Endothelial cell of umbilical vein (primary cell): ENCODE results near the gene UGT1A3. TPM values are rescaled to one million over a fixed set of nuclear protein-coding genes. Genes with fewer than 3 reads are reported as not detected.

Experiments used
- BruUV-seq: library from RNA; stranded (reverse); fragments of 400-500 nt; replicated peaks from 2 replicates; lab custom pipeline; 2021; lab: Mats Ljungman, UMichigan
- CTCF ChIA-PET: fragments of 300-600, 350-600 bp; sonication (Branson Sonifier 250); formaldehyde crosslinking; loops from one replicate; lab custom pipeline; 2021; ENCODE audit warnings: antibody characterized with exemption, inconsistent platforms; lab: Charles Lee
- POLR2A ChIA-PET: fragments of 300-600, 350-600 bp; sonication (Branson Sonifier 250); formaldehyde crosslinking; loops from one replicate; lab custom pipeline; 2021; ENCODE audit warnings: antibody characterized with exemption, inconsistent platforms; lab: Charles Lee
- DNase-seq: peaks from one replicate; pipeline ENCODE4 v3.0.0-alpha.2; 2011; ENCODE audit warnings: low read depth, low spot score
- FAIRE-seq: peaks from 2 replicates; lab custom pipeline; 2011; peaks lifted over from hg19 to GRCh38; lab: Jason Lieb, UNC
- H2AFZ ChIP-seq: 2 replicates; pipeline ENCODE4 v1.6.0; 2012; ENCODE audit warnings: low read depth, low read length, control low read depth, inconsistent platforms
- H3K27ac ChIP-seq: 2 replicates; pipeline ENCODE4 v1.5.1; 2011; ENCODE audit warnings: low read depth, mild to moderate bottlenecking, control low read depth, low read length, moderate library complexity; ENCODE audit not compliant: insufficient read depth
- H3K27me3 ChIP-seq, 2 experiments: 2 replicates each; pipeline versions ENCODE4 v1.6.0 to v1.6.1; 2011; ENCODE audit warnings: low read length in 2 of 2, mixed read lengths in 1 of 2; ENCODE audit not compliant: control insufficient read depth in 2 of 2, insufficient read depth in 2 of 2
- H3K36me3 ChIP-seq, 2 experiments: 2 replicates in 1 of 2; 3 replicates in 1 of 2; pipeline ENCODE4 v1.5.1; 2011; ENCODE audit warnings: low read length in 2 of 2, mild to moderate bottlenecking in 1 of 2, moderate library complexity in 1 of 2; ENCODE audit not compliant: control insufficient read depth in 2 of 2, insufficient read depth in 2 of 2; ENCODE audit errors: extremely low read depth in 1 of 2
- H3K4me1 ChIP-seq: 3 replicates; pipeline ENCODE4 v1.5.1; 2011; ENCODE audit warnings: mild to moderate bottlenecking, low read length; ENCODE audit not compliant: control insufficient read depth, insufficient read depth; ENCODE audit errors: extremely low read depth
- H3K4me2 ChIP-seq: 2 replicates; pipeline ENCODE4 v1.6.1; 2011; ENCODE audit warnings: low read length, control low read depth, mixed read lengths; ENCODE audit not compliant: insufficient read depth
- H3K4me3 ChIP-seq, 3 experiments: fragments of 200-600 bp in 1 of 3; sonication (generic), shearing (Covaris generic) in 1 of 3; replicated peaks in 1 of 3; 2 replicates each; pipeline ENCODE4 v1.5.1; 2011 to 2016; ENCODE audit warnings: control low read depth in 3 of 3, low read length in 3 of 3, mild to moderate bottlenecking in 2 of 3, inconsistent platforms in 1 of 3, low read depth in 1 of 3, moderate library complexity in 1 of 3; ENCODE audit not compliant: insufficient read depth in 1 of 3
- H3K79me2 ChIP-seq: 2 replicates; pipeline ENCODE4 v1.6.0; 2012; ENCODE audit warnings: low read length, inconsistent platforms; ENCODE audit not compliant: control insufficient read depth, insufficient read depth
- H3K9ac ChIP-seq: replicated peaks from 2 replicates; pipeline ENCODE3; 2011; ENCODE audit warnings: low read length, control low read depth; ENCODE audit not compliant: insufficient read depth; ENCODE audit errors: extremely low read depth
- H3K9me1 ChIP-seq: replicated peaks from 3 replicates; pipeline ENCODE4 v1.6.0; 2011; ENCODE audit warnings: mild to moderate bottlenecking, low read length; ENCODE audit not compliant: control insufficient read depth, insufficient read depth; ENCODE audit errors: extremely low read depth
- H3K9me3 ChIP-seq: replicated peaks from 2 replicates; pipeline ENCODE4 v1.5.1; 2012; ENCODE audit warnings: low read length, inconsistent platforms; ENCODE audit not compliant: control insufficient read depth, insufficient read depth
- H4K20me1 ChIP-seq: replicated peaks from 2 replicates; pipeline ENCODE3; 2011; ENCODE audit warnings: mild to moderate bottlenecking, low read length; ENCODE audit not compliant: control insufficient read depth, insufficient read depth; ENCODE audit errors: extremely low read depth
- EZH2 ChIP-seq: IDR thresholded peaks from 2 replicates; pipeline ENCODE4 v1.6.1; 2012; ENCODE audit warnings: borderline replicate concordance, low read depth, mild to moderate bottlenecking, moderate library complexity, low read length, inconsistent platforms; ENCODE audit not compliant: severe bottlenecking
- FOS ChIP-seq: IDR thresholded peaks from 2 replicates; pipeline ENCODE4 v1.6.1; 2011; ENCODE audit warnings: mild to moderate bottlenecking, low read length, moderate library complexity, borderline replicate concordance; ENCODE audit not compliant: insufficient read depth
- GATA2 ChIP-seq: IDR thresholded peaks from 2 replicates; pipeline ENCODE4 v1.7.0; 2011; ENCODE audit warnings: low read depth, mild to moderate bottlenecking, moderate library complexity, mixed read lengths, low read length; ENCODE audit not compliant: insufficient read length, insufficient read depth
- MAX ChIP-seq: IDR thresholded peaks from 2 replicates; pipeline ENCODE4 v1.6.1; 2011; ENCODE audit not compliant: insufficient read depth, insufficient read length
- MYC ChIP-seq: IDR thresholded peaks from one replicate; pipeline ENCODE4 v1.6.1; 2011; ENCODE audit warnings: mild to moderate bottlenecking, low read depth, low read length
- POLR2A ChIP-seq: IDR thresholded peaks from 2 replicates; pipeline ENCODE4 v1.6.1; 2012; ENCODE audit warnings: low read depth, mild to moderate bottlenecking, control low read depth, low read length
- dilution Hi-C: fragments of 300-500 bp; cut with MboI; formaldehyde crosslinking; loops from one replicate; pipeline ENCODE4 v1.15.0; 2019; ENCODE audit warnings: low sequenced_read_pairs; ENCODE audit not compliant: extremely low pct_ligation_motif_present
- intact Hi-C: fragments of 100-400 bp; cut with micrococcal nuclease; formaldehyde crosslinking; loops from one replicate; pipeline ENCODE4 v1.10.0; 2022
- polyA plus RNA-seq, 4 experiments: library from polyadenylated mRNA; depleted of rRNA in 3 of 4; stranded (reverse) in 3 of 4; unstranded in 1 of 4; fragments of >200 nt; gene quantifications; 2 replicates each; pipeline versions ENCODE4 v1.2.1 to v1.2.3, GENCODE V29; 2011 to 2012; ENCODE audit warnings: missing spikeins in 1 of 4
- total RNA-seq: library from RNA; stranded (reverse); gene quantifications from 2 replicates; pipeline ENCODE4 v1.2.3, GENCODE V29; 2021
- TF ChIP-seq, protein P1 (sequence below), 2 donors: IDR thresholded peaks; 1 replicate in 1 of 2; 2 replicates in 1 of 2; pipeline ENCODE4 v1.5.1; 2011; ENCODE audit warnings: low read length in 2 of 2, mild to moderate bottlenecking in 2 of 2, moderate library complexity in 2 of 2, control low read depth in 1 of 2, inconsistent platforms in 1 of 2, low read depth in 1 of 2; ENCODE audit not compliant: insufficient read depth in 1 of 2; ENCODE audit errors: extremely low read depth in 1 of 2

The UGT1A3 gene
- total and polyA plus RNA-seq, 2 donors (not counting 3 experiments of a cell fraction or from before 2014, with no cell fraction given) = not detected

GRCh38 chr2:233713262-233713615, 15.6 kb upstream of the UGT1A3 start:
- intact Hi-C loops = no loop called here
- ChIA-PET CTCF (interaction anchor here (2.8 to 4.4 kb wide), 2 partner anchors 226 to 266 kb away, joined by 10 to 74 read pairs; no protein-coding TSS in a partner anchor), POLR2A (no interaction called here)
- Histone ChIP-seq H3K4me3 (no peak overlapping the region), H3K36me3 (no peaks in the 10 kb centered on the region), H3K9me1 (no peaks in the 10 kb centered on the region), H2AFZ (no peak overlapping the region), H3K79me2 (no peaks in the 10 kb centered on the region), H3K4me1 (no peaks in the 10 kb centered on the region), H3K27me3 (peaks cover 0 to 6% of the 10 kb centered on the region in 2 experiments), H3K4me2 (no peak overlapping the region), H4K20me1 (no peaks in the 10 kb centered on the region), H3K9me3 (no peaks in the 10 kb centered on the region), H3K27ac (no peak overlapping the region), H3K9ac (no peak overlapping the region)
- no TSS peak for BruUV-seq
- dilution Hi-C loops = no loop called here
- no peak for TF ChIP-seq POLR2A
- TF ChIP-seq MYC = no peak
- no peak for TF ChIP-seq EZH2
- TF ChIP-seq, protein P1, sequence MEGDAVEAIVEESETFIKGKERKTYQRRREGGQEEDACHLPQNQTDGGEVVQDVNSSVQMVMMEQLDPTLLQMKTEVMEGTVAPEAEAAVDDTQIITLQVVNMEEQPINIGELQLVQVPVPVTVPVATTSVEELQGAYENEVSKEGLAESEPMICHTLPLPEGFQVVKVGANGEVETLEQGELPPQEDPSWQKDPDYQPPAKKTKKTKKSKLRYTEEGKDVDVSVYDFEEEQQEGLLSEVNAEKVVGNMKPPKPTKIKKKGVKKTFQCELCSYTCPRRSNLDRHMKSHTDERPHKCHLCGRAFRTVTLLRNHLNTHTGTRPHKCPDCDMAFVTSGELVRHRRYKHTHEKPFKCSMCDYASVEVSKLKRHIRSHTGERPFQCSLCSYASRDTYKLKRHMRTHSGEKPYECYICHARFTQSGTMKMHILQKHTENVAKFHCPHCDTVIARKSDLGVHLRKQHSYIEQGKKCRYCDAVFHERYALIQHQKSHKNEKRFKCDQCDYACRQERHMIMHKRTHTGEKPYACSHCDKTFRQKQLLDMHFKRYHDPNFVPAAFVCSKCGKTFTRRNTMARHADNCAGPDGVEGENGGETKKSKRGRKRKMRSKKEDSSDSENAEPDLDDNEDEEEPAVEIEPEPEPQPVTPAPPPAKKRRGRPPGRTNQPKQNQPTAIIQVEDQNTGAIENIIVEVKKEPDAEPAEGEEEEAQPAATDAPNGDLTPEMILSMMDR (IDR thresholded peaks at IDR 0.05; ENCODE audit: extremely low read depth in 1 of 2, insufficient read depth in 1 of 2, low read depth in 1 of 2, low read length in 2 of 2) = no peak
- TF ChIP-seq FOS = no peak
- no peak for TF ChIP-seq GATA2
- no peak for TF ChIP-seq MAX
- FAIRE-seq = no peak
- no peak for DNase-seq
